Thymus (tissue), 11 donors: Measurements from ENCODE around the gene MDH1. TPM values are rescaled to one million over a fixed set of nuclear protein-coding genes. Genes with fewer than 3 reads are reported as not detected.

Experiments
- DNase-seq, 9 donors: peaks; one replicate each; pipeline ENCODE4 v3.0.0-alpha.2; 2013; ENCODE audit warnings: low spot score in 9 of 9, low read depth in 6 of 9, missing footprints in 1 of 9
- H3K27ac ChIP-seq, 2 donors: one replicate each; pipeline ENCODE4 v1.5.1; 2013; ENCODE audit warnings: control low read depth in 1 of 2, low read depth in 1 of 2, low read length in 1 of 2, mild to moderate bottlenecking in 1 of 2, moderate library complexity in 1 of 2
- H3K27me3 ChIP-seq, 2 donors: one replicate each; pipeline ENCODE4 v1.5.1; 2013; ENCODE audit warnings: low read length in 1 of 2; ENCODE audit not compliant: control insufficient read depth in 2 of 2, insufficient read depth in 1 of 2
- H3K36me3 ChIP-seq, 2 donors: one replicate each; pipeline ENCODE4 v1.5.1; 2013; ENCODE audit warnings: low read length in 1 of 2, mild to moderate bottlenecking in 1 of 2, moderate library complexity in 1 of 2; ENCODE audit not compliant: control insufficient read depth in 2 of 2, insufficient read depth in 2 of 2
- H3K4me1 ChIP-seq, 2 donors: one replicate each; pipeline ENCODE4 v1.5.1; 2013; ENCODE audit warnings: low read length in 2 of 2; ENCODE audit not compliant: control insufficient read depth in 2 of 2, insufficient read depth in 2 of 2
- H3K4me3 ChIP-seq, 2 donors: one replicate each; pipeline ENCODE4 v1.5.1; 2013; ENCODE audit warnings: low read length in 2 of 2, control low read depth in 1 of 2, mild to moderate bottlenecking in 1 of 2
- H3K9me3 ChIP-seq, 2 donors: one replicate each; pipeline ENCODE4 v1.5.1; 2013; ENCODE audit warnings: low read length in 1 of 2, mild to moderate bottlenecking in 1 of 2; ENCODE audit not compliant: control insufficient read depth in 2 of 2, insufficient read depth in 1 of 2
- WGBS: extraction: QIAGEN DNeasy Blood & Tissue Kit; methylation state at CpG from one replicate; pipeline ENCODE4 v1.1.7; 2013; 5-methylcytosine and 5-hydroxymethylcytosine counted together
- polyA plus RNA-seq: library from polyadenylated mRNA; stranded (reverse); fragments of 200-250 nt; gene quantifications from one replicate; pipeline ENCODE4 v1.2.3, GENCODE V29; 2013
- total RNA-seq: library from RNA; stranded (reverse); fragments of 120-200 nt; gene quantifications from one replicate; pipeline ENCODE4 v1.2.4, GENCODE V29; 2013
- donor health status: healthy.

Gene MDH1
- total and polyA plus RNA-seq, 2 donors = 271 to 284 TPM

- Histone ChIP-seq H3K36me3 (no peaks in the 10 kb centered on the region), H3K4me1 (no peaks in the 10 kb centered on the region), H3K27ac (no peak overlapping the region), H3K27me3 (no peaks in the 10 kb centered on the region), H3K4me3 (no peak overlapping the region), H3K9me3 (no peaks in the 10 kb centered on the region)
- WGBS = 98% methylated on average over 1 of the region's 1 CpG
- no peak for DNase-seq
Observed at GRCh38 chr2:63643486-63643885, 54.7 kb downstream of the MDH1 start.

- 93% methylated on average over 2 of the region's 2 CpGs for WGBS
- Histone ChIP-seq H3K36me3 (no peaks in the 10 kb centered on the region), H3K9me3 (no peaks in the 10 kb centered on the region), H3K27ac (no peak overlapping the region), H3K4me3 (no peak overlapping the region), H3K4me1 (no peaks in the 10 kb centered on the region), H3K27me3 (no peaks in the 10 kb centered on the region)
- DNase-seq = no peak
Observed at GRCh38 chr2:63648632-63649031, 59.9 kb downstream of the MDH1 start.

DNA sequence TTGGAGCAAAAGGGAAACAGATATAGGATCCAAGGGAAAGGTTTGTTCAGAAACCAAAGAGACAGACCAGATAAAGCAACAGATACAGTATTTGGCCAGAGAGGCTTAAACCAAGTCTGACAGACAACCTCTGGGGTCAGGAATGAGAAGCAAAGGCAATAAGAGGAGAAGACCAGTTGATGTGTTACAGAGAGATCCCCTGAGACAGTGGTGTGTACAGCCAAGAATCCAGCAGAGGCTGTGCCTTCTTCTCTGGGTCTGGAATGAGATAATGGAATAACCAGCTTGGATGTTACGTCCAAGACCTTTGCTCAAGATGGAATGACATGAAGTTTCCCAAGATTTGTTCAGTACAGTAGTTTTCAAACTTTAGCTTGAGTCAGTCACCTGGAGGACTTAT, 61.1 kb downstream of the MDH1 start:
- Histone ChIP-seq H3K27ac (no peak overlapping the region), H3K27me3 (no peaks in the 10 kb centered on the region), H3K9me3 (no peaks in the 10 kb centered on the region), H3K4me3 (no peak overlapping the region), H3K4me1 (no peaks in the 10 kb centered on the region), H3K36me3 (no peaks in the 10 kb centered on the region)
- no peak for DNase-seq
- 93% methylated on average over 1 of the region's 1 CpG for WGBS

DNA sequence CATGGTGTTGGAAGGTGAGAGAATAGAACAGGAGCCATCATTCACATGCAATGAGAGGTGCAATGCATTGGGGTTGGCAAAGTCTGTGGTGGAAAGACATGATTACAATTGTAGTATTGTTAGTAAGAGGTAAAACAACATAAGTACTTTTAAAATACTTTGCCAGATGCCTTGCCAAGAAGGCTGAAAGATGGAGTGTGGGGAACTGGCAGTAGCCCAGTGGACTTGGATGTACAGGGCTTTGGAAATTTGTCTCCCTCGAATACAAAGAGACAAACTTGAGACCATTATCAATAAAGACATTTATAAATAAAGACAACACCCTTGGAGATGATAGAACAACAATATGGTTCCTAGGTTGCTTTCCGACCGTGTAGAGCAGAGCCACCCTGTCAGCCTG, 62.0 kb downstream of the MDH1 start:
- no peak for DNase-seq
- 97% methylated on average over 3 of the region's 3 CpGs for WGBS
- Histone ChIP-seq H3K4me1 (no peaks in the 10 kb centered on the region), H3K36me3 (no peaks in the 10 kb centered on the region), H3K4me3 (no peak overlapping the region), H3K27ac (no peak overlapping the region), H3K27me3 (no peaks in the 10 kb centered on the region), H3K9me3 (no peaks in the 10 kb centered on the region)

- Histone ChIP-seq H3K9me3 (no peaks in the 10 kb centered on the region), H3K36me3 (no peaks in the 10 kb centered on the region), H3K4me3 (no peak overlapping the region), H3K27me3 (no peaks in the 10 kb centered on the region), H3K27ac (no peak overlapping the region), H3K4me1 (no peaks in the 10 kb centered on the region)
- 65% methylated on average over 3 of the region's 3 CpGs for WGBS
- DNase-seq = no peak
Observed at GRCh38 chr2:63651356-63651755, 62.6 kb downstream of the MDH1 start.

- H3K9me3 ChIP-seq = no peaks in the 10 kb centered on the region
- no peak overlapping the region for H3K27ac ChIP-seq
- no peaks in the 10 kb centered on the region for H3K27me3 ChIP-seq
- 95% methylated on average over 4 of the region's 4 CpGs for WGBS
- no peak overlapping the region for H3K4me3 ChIP-seq
- DNase-seq = no peak
- H3K4me1 ChIP-seq = no peaks in the 10 kb centered on the region
- H3K36me3 ChIP-seq = no peaks in the 10 kb centered on the region
Observed at GRCh38 chr2:63651861-63652651, 63.3 kb downstream of the MDH1 start.

DNA sequence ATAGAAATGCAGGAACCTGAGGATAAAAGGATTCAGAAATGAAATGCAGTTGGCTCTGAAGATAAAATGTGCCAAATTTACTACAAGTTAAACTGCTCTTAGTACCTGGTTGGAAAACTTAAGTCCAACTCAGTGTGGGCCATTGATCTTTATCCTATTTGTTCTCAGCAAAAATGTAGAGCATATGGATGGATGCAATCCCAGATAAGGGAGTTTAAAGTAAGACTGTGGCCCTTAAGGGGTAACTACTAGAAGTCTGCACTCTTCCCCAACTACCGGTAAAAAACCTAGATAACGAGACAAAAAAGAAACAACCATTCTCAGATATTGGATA, 63.9 kb downstream of the MDH1 start:
- no peak for DNase-seq
- no peaks in the 10 kb centered on the region for H3K27me3 ChIP-seq
- WGBS = 94% methylated on average over 2 of the region's 2 CpGs
- H3K36me3 ChIP-seq = no peaks in the 10 kb centered on the region
- no peaks in the 10 kb centered on the region for H3K4me1 ChIP-seq
- no peak overlapping the region for H3K4me3 ChIP-seq
- H3K27ac ChIP-seq = no peak overlapping the region
- H3K9me3 ChIP-seq = no peaks in the 10 kb centered on the region

DNA sequence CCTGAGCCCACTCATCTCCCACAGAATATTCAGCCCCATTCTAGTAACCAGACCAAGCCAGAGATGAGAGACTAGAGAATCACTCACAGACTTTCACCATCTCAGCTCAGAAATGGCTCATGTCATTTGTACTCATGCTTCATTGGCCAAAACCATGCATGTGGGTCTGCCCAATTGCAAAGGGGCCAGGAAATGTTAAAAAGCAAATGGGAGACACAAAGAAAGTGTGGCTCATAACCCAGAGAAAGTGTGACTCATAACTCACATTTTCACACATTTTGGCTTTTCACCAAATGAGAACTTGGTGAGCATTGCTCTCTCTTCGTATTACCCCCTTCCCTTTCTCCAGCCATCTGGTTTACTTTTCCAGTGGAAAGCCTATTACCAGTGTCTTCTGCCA, 66.2 kb downstream of the MDH1 start:
- no peaks in the 10 kb centered on the region for H3K4me1 ChIP-seq
- H3K4me3 ChIP-seq = no peak overlapping the region
- H3K27me3 ChIP-seq = no peaks in the 10 kb centered on the region
- 93% methylated on average over 1 of the region's 1 CpG for WGBS
- H3K9me3 ChIP-seq = no peaks in the 10 kb centered on the region
- H3K27ac ChIP-seq = no peak overlapping the region
- DNase-seq = no peak
- H3K36me3 ChIP-seq = no peaks in the 10 kb centered on the region
